B cell (primary cell): Measurements from ENCODE around the gene FRMD8. TPM values are rescaled to one million over a fixed set of nuclear protein-coding genes. Genes with fewer than 3 reads are reported as not detected.

Experiments
- ATAC-seq: fragments of 200-7000 bp; cut with Tn5 transposase; one replicate; pipeline ENCODE4 v1.10.0; 2021; ENCODE audit warnings: low read depth, mild to moderate bottlenecking, moderate number of reproducible peaks, moderate library complexity
- CTCF ChIA-PET: fragments of 350-600 bp; sonication (Branson Sonifier 250); formaldehyde crosslinking; loops from one replicate; lab custom pipeline; 2021; ENCODE audit warnings: antibody characterized with exemption, inconsistent platforms; lab: Charles Lee
- POLR2A ChIA-PET: fragments of 350-600 bp; sonication (Branson Sonifier 250); formaldehyde crosslinking; loops from one replicate; lab custom pipeline; 2021; ENCODE audit warnings: antibody characterized with exemption; lab: Charles Lee
- DNase-seq: peaks from one replicate; pipeline ENCODE4 v3.0.0; 2013
- H2AFZ ChIP-seq: 2 replicates; pipeline ENCODE4 v1.6.1; 2012; ENCODE audit warnings: mild to moderate bottlenecking, low read depth, low read length; ENCODE audit not compliant: insufficient read depth, poor library complexity, severe bottlenecking
- H3K27ac ChIP-seq, 2 donors: 1 replicate in 1 of 2; 2 replicates in 1 of 2; pipeline ENCODE4 v1.5.1; 2012 to 2013; ENCODE audit warnings: low read length in 2 of 2, mild to moderate bottlenecking in 2 of 2, moderate library complexity in 1 of 2
- H3K27me3 ChIP-seq, 4 experiments: fragments of 200-600 bp in 1 of 4; sonication (generic) in 1 of 4; replicated peaks in 1 of 4; 1 replicate in 2 of 4; 2 replicates in 2 of 4; pipeline versions ENCODE4 v1.6.1 to v1.7.0; 2013 to 2016; ENCODE audit warnings: low read length in 3 of 4, mild to moderate bottlenecking in 2 of 4, mixed read lengths in 1 of 4, moderate library complexity in 1 of 4; ENCODE audit not compliant: insufficient read depth in 4 of 4, control insufficient read depth in 3 of 4; ENCODE audit errors: control extremely low read depth in 1 of 4
- H3K36me3 ChIP-seq, 2 experiments: replicated peaks in 1 of 2; 1 replicate in 1 of 2; 2 replicates in 1 of 2; pipeline versions ENCODE4 v1.6.1 to v1.7.1; 2013; ENCODE audit warnings: low read length in 1 of 2; ENCODE audit not compliant: insufficient read depth in 2 of 2, control insufficient read depth in 1 of 2; ENCODE audit errors: control extremely low read depth in 1 of 2, extremely low read depth in 1 of 2
- H3K4me1 ChIP-seq, 2 donors: fragments of 200-600 bp in 1 of 2; sonication (generic) in 1 of 2; 1 replicate in 1 of 2; 2 replicates in 1 of 2; pipeline versions ENCODE4 v1.5.1 to v1.6.1; 2013 to 2017; ENCODE audit warnings: low read length in 2 of 2; ENCODE audit not compliant: control insufficient read depth in 2 of 2, insufficient read depth in 2 of 2
- H3K4me2 ChIP-seq: replicated peaks from 2 replicates; pipeline ENCODE3; 2012; ENCODE audit warnings: mild to moderate bottlenecking, low read depth, low read length; ENCODE audit not compliant: poor library complexity, severe bottlenecking
- H3K4me3 ChIP-seq, 5 experiments: fragments of 200-600 bp in 1 of 5; sonication (generic) in 1 of 5; 1 replicate in 3 of 5; 2 replicates in 2 of 5; pipeline versions ENCODE4 v1.5.1 to v1.7.0; 2011 to 2016; ENCODE audit warnings: low read length in 4 of 5, mild to moderate bottlenecking in 4 of 5, low read depth in 2 of 5, control low read depth in 1 of 5, moderate library complexity in 1 of 5; ENCODE audit not compliant: insufficient read depth in 1 of 5; ENCODE audit errors: control extremely low read depth in 1 of 5, extremely low read depth in 1 of 5
- H3K79me2 ChIP-seq: fragments of 200-600 bp; sonication (generic); one replicate; pipeline ENCODE4 v1.6.0; 2016; ENCODE audit warnings: low read length; ENCODE audit not compliant: control insufficient read depth, insufficient read depth
- H3K9ac ChIP-seq: fragments of 200-600 bp; sonication (generic); 2 replicates; pipeline ENCODE4 v1.6.1; 2017; ENCODE audit warnings: mild to moderate bottlenecking, low read length, moderate library complexity
- H3K9me3 ChIP-seq, 3 donors: one replicate each; pipeline versions ENCODE4 v1.6.1 to v1.7.1; 2013; ENCODE audit warnings: low read length in 2 of 3; ENCODE audit not compliant: control insufficient read depth in 2 of 3, insufficient read depth in 1 of 3; ENCODE audit errors: control extremely low read depth in 1 of 3
- H4K20me1 ChIP-seq: 2 replicates; pipeline ENCODE4 v1.6.0; 2012; ENCODE audit warnings: mild to moderate bottlenecking, low read length; ENCODE audit not compliant: insufficient read depth, control insufficient read depth, poor library complexity, severe bottlenecking
- H3K27ac Mint-ChIP-seq: one replicate; pipeline ENCODE4 v1.8.0; 2021; ENCODE audit warnings: mixed read lengths
- H3K27me3 Mint-ChIP-seq: one replicate; pipeline ENCODE4 v1.8.0; 2021; ENCODE audit warnings: mixed read lengths
- H3K4me1 Mint-ChIP-seq: one replicate; pipeline ENCODE4 v1.8.0; 2021; ENCODE audit warnings: mixed read lengths
- H3K4me3 Mint-ChIP-seq: one replicate; pipeline ENCODE4 v1.8.0; 2021; ENCODE audit warnings: mixed read lengths
- H3K9me3 Mint-ChIP-seq: one replicate; pipeline ENCODE4 v1.8.0; 2022; ENCODE audit warnings: mixed read lengths; ENCODE audit not compliant: insufficient read depth
- CTCF ChIP-seq: fragments of 200-600 bp; IDR thresholded peaks from one replicate; pipeline ENCODE4 v1.8.0; 2022; ENCODE audit warnings: antibody characterized with exemption, mild to moderate bottlenecking
- EZH2 ChIP-seq: IDR thresholded peaks from 2 replicates; pipeline ENCODE4 v1.6.1; 2012; ENCODE audit warnings: borderline replicate concordance, low read depth, mild to moderate bottlenecking, moderate library complexity, low read length; ENCODE audit not compliant: insufficient read depth, poor library complexity, severe bottlenecking
- WGBS: methylation state at CpG from one replicate; pipeline ENCODE4 v1.1.5; 2013; ENCODE audit warnings: missing lambda C conversion rate; ENCODE audit not compliant: insufficient coverage; 5-methylcytosine and 5-hydroxymethylcytosine counted together
- intact Hi-C: fragments of 100-400 bp; cut with micrococcal nuclease; formaldehyde crosslinking; loops from one replicate; pipeline ENCODE4 v1.10.0; 2022
- polyA plus RNA-seq: library from polyadenylated mRNA; depleted of rRNA; stranded (reverse); fragments of >200 nt; gene quantifications from 2 replicates; pipeline ENCODE4 v1.2.3, GENCODE V29; 2012
- total RNA-seq, 2 donors: library from RNA; stranded (reverse); fragments of 120-200 nt in 1 of 2; gene quantifications; 1 replicate in 1 of 2; 2 replicates in 1 of 2; pipeline versions ENCODE4 v1.2.3 to v1.2.4, GENCODE V29; 2013 to 2022

The FRMD8 gene
- total and polyA plus RNA-seq, 2 donors (not counting 1 experiment from before 2014, with no cell fraction given) = 44.3 to 73.6 TPM

DNA sequence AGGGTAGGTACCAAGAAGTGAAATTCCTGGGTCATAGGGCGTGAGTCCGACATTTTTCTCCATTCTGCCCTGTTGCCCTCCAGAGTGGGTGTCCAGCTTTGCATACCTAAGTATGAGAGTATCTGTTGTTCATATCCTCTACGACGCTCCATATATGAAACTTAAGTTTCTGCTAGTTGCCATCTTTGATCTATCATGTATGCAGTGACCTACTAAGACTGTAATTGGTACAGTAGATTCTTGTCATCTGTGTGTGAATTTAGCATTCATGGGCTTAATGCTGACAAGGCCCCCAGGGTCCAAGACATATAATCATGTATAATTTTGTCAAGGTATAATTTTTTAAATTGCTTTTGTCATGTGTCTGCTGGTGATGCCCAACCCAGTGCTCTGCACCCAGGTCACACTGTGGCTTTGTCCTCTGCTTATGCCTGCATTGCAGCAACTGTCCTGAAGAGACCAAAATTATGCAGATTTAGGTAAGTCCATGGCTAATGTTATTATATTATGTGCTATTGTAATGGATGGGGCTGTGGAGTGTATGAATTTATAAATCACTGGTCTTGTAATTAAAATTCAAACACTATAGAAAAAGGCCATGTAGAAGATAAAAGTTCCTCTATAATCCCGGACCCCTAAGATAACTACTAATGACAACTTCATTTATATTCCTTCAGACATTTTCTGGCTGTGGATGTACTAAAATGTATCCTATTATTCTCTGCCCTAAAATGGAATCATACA, 48.4 kb downstream of the FRMD8 start:
- no peaks in the 10 kb centered on the region for H3K27me3 Mint-ChIP-seq
- H3K4me2 ChIP-seq = no peak overlapping the region
- H3K4me3 Mint-ChIP-seq = no peak overlapping the region
- H2AFZ ChIP-seq = no peak overlapping the region
- H3K27ac ChIP-seq = no peak overlapping the region
- H3K9ac ChIP-seq = no peak overlapping the region
- no peaks in the 10 kb centered on the region for H4K20me1 ChIP-seq
- ATAC-seq (no peak), DNase-seq (no peak)
- no peaks in the 10 kb centered on the region for H3K9me3 Mint-ChIP-seq
- H3K9me3 ChIP-seq = no peaks in the 10 kb centered on the region
- no peak overlapping the region for H3K4me3 ChIP-seq
- peaks cover 50% of the 10 kb centered on the region for H3K79me2 ChIP-seq
- WGBS = 80% methylated on average over 1 of the region's 5 CpGs
- peaks cover 3 to 19% of the 10 kb centered on the region in 2 experiments for H3K36me3 ChIP-seq
- CTCF ChIA-PET = interaction anchor here (1.3 to 1.9 kb wide), 3 partner anchors 12 to 18 kb away, joined by 4 to 10 read pairs (median 6); no protein-coding TSS in a partner anchor
- no peaks in the 10 kb centered on the region for H3K27me3 ChIP-seq
- peaks cover 55% of the 10 kb centered on the region for H3K4me1 Mint-ChIP-seq
- peaks cover 39 to 44% of the 10 kb centered on the region in 2 donors for H3K4me1 ChIP-seq
- intact Hi-C loops = no loop called here
- no peak overlapping the region for H3K27ac Mint-ChIP-seq
- POLR2A ChIA-PET = interaction anchor here (1.0 to 1.5 kb wide), 2 partner anchors 10 to 12 kb away, joined by 3 to 4 read pairs; no protein-coding TSS in a partner anchor
- no peak for TF ChIP-seq EZH2
- no peak for TF ChIP-seq CTCF

GRCh38 chr11:65435411-65435931, 49.0 kb downstream of the FRMD8 start:
- intact Hi-C loops = no loop called here
- Histone ChIP-seq H3K36me3 (peaks cover 3 to 19% of the 10 kb centered on the region in 2 experiments), H2AFZ (no peak overlapping the region), H3K79me2 (peaks cover 48% of the 10 kb centered on the region), H3K27me3 (no peaks in the 10 kb centered on the region), H3K27ac (no peak overlapping the region), H3K4me3 (no peak overlapping the region), H3K4me2 (no peak overlapping the region), H3K9me3 (no peaks in the 10 kb centered on the region), H4K20me1 (no peaks in the 10 kb centered on the region), H3K4me1 (peaks cover 39 to 44% of the 10 kb centered on the region in 2 donors), H3K9ac (no peak overlapping the region)
- Mint-ChIP-seq H3K27ac (no peak overlapping the region), H3K4me1 (peaks cover 55% of the 10 kb centered on the region), H3K9me3 (no peaks in the 10 kb centered on the region), H3K27me3 (no peaks in the 10 kb centered on the region), H3K4me3 (no peak overlapping the region)
- no peak for ATAC-seq
- ChIA-PET POLR2A (interaction anchor here (1.5 kb wide), 1 partner anchor 10 kb away, joined by 4 read pairs; no protein-coding TSS in a partner anchor), CTCF (interaction anchor here (1.4 to 1.9 kb wide), 2 partner anchors 11 to 74 kb away, joined by 3 to 4 read pairs; no protein-coding TSS in a partner anchor)
- DNase-seq = no peak
- no peak for TF ChIP-seq EZH2
- no peak for TF ChIP-seq CTCF
- WGBS = 95% methylated on average over 9 of the region's 9 CpGs
